Measurements from ENCODE around the gene HAUS7. TPM values are rescaled to one million over a fixed set of nuclear protein-coding genes. Genes with fewer than 3 reads are reported as not detected.

The HAUS7 gene
- total RNA-seq, 1 donor from 2014 or later: 8.3 TPM

DNA sequence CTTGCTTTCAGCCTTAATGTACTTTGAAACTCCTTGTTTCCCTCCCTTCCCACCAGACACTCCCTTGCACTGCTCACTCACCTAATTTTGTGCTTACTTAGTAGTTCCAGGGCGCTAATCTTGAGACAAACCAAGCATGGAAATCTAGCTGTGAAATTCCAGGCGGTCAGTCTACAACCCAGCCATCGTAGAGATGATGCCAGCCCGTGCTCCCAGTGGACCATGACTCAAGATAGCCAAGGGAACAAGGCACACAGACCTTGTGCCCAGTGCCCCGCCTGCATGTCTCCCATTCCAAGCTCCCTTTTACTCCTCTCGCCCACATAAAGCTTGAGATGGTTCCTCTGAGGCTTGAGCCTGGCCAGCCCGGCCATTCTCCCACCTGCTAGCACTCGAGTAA lies 35.6 kb downstream of the HAUS7 start:
- no peak for DNase-seq

DNA sequence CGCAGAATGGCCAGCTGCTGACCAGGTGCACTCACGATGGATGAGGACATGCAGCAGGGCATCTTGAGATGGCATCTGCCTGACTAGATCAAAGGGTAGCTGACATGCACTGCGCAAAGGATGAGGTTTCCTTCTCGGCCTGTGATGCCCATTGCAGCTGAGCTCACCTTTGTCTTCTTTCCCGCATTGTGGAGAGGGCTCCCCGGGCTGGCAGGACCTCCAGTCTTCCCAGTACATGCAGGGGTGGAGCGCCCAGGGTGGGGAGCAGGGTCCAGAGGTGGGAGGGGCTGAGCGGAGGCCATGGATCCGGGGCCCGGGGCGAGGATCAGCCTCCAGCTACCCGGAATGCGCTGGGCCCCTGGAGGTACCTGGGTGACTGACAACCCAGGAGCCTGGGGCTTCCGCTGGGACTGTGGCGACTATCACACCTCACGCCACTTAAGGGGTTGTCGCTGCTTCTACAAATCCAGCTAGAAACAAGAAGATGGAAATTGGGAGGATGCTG lies 36.5 kb downstream of the HAUS7 start:
- DNase-seq: no peak

DNA sequence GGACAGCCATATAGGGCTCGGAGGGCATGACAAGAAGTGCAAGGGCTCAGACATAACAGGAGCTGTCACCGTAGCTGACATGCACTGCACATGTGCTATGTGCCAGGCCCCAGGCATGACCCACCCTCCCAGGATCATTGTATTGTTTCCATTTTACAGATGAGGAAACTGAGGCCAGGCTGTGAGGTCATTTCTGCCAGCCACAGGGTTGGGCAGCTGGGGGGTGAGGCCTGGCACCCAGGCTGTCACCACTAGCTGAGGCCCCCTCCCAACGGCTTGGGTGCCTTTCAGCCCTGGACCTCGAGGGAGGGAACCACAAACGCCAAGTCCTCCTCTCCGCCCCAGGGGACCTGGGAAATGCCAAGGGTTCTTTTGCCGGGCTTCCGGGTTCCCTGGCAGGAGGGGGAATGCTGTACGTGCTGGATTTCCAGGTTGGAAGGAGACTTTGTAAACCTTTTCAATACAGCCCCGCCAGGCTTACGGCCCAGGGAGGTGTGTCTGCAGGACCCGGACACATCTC lies 37.2 kb downstream of the HAUS7 start:
- DNase-seq: no peak

DNA sequence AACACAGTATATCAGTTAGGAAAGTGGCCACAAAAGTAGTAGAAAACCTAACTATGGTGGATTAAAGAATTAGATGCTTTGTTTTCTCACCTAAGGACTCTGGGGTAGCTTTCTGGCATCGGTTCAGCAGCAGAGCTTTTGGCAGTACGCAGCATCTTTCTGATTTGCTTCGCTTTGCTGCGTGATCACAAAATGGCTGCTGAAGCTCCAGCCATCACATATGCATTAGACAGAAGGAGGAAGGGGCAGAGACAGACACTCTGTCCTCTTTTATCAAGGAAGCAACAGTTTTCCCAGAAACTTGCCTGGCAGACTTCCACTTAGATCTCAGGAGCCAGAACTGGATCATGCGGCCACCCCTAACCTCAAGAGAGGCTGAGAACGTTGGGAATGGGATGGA lies 39.6 kb downstream of the HAUS7 start:
- no peak for DNase-seq

DNA sequence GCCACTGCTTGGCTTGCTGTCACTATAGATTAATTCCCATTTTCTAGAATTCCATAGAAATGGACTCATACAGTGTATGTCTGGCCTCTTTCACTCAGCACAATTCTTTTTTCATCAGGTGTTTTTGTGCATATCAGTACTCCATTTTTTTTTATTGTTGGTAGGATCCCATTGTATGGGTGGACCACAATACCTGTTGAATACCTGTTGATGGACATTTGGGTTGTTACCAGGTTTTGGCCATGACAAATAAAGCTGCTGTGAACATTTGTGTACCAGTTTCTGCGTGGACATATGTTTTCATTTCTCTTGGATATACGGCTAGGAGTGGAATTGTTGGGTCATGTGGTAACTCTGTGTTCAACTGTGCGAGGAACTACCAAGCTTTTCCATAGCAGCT lies 44.2 kb downstream of the HAUS7 start:
- DNase-seq: no peak

DNA sequence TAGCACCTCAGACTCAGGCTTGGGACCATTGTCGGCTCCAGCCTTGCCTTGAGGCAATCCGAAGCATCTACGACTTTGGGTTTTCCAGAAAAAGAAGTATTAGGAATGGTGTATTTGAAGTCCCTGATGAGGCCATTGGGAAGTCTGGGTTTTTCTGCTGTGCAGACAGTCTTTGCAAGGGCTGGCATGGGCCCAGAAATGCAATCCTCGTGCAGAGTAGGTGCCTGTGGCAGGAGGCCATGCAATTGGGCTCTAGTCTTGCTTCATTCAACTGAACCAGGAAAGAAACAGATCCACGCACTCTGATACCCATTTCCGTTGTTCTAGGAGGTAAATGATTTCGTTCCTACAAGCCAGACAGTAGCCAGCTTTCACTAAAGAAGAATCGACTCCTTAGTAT lies 46.7 kb downstream of the HAUS7 start:
- no peak for DNase-seq

DNA sequence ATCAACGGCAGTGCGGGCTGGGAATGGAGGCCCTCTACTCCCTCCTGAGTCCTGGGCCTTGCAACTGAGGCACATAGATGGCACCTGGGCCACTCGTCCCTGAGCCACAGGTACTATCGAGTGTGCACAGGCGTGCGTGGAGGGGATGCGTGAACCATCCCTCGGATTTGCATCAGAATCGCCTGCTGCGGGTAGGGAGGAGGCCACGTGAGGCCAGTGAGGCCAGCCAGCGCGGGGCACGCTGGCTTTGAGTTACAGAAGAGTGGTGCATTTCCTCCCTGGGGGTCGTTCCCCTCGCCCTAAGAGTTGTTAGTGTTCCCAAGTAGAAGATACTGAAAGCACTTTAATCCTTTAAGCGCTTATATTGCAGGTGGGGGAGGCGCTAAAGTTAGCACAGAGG lies 48.5 kb downstream of the HAUS7 start:
- no peak for DNase-seq

DNA sequence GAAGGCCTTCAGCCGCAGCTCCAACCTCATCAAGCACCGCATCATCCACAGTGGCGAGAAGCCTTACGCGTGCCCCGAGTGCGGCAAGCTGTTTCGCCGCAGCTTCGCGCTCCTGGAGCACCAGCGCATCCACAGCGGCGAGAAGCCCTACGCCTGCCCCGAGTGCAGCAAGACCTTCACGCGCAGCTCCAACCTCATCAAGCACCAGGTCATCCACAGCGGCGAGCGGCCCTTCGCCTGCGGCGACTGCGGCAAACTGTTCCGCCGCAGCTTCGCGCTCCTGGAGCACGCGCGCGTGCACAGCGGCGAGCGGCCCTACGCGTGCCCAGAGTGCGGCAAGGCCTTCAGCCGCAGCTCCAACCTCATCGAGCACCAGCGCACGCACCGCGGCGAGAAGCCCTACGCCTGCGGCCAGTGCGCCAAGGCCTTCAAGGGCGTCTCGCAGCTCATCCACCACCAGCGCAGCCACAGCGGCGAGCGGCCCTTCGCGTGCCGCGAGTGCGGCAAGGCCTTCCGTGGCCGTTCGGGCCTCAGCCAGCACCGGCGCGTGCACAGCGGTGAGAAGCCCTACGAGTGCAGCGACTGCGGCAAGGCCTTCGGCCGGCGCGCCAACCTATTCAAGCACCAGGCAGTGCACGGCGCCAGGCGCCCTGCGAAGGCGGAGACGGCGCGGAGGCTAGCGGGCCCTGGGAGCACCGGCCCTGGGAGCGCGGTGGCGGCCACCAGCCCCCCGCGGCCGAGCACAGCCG lies 49.4 kb downstream of the HAUS7 start:
- DNase-seq: no peak

DNA sequence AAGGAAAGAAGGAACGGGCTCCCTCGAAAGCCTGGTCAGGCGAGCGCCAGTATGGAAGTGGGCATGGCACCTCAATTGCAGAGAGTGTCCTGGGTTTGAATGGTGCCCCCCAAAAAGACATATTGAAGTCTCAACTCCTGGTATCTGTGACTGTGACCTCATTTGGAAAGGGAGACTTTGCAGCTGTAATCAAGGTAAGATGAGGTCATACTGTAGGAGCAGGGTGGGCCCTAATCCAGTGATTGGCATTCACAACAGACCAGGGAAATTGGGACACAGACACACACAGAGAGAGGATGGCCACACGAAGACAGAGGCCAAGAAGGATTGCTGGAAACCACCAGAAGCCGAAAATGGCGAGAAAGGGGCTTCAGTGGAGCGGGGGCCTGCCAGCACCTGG lies 52.7 kb downstream of the HAUS7 start:
- DNase-seq: no peak

DNA sequence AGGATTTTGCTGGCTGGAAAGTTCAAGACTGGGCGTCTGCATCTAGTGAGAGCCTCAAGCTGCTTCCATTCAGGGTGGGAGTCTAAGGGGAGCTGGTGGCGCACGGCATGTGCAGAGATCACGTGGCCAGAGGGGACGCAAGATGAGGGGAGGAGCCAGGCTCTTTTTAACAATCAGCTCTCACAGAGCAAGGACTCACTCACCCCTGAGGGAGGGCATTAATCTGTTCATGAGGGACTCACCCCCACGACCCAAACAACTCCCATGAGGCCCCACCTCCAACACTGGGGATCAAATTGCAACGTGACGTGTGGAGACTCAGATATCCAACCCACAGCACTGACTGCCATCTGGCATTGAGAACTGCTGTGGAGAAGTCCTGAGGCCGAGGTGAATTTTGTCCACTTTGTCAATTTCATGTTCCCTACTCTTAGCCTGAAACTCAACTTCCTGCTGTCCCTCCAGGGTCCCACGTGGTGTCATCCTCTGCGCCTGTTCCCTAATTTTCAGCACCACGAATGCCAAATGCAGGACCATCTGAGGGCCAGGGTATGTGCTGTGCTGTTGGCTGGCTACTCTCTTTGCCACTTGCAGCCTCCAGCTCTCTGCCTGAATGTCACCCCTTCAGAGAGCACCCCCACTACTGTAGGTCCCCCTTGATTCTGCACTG lies 53.5 kb downstream of the HAUS7 start:
- DNase-seq: no peak

DNA sequence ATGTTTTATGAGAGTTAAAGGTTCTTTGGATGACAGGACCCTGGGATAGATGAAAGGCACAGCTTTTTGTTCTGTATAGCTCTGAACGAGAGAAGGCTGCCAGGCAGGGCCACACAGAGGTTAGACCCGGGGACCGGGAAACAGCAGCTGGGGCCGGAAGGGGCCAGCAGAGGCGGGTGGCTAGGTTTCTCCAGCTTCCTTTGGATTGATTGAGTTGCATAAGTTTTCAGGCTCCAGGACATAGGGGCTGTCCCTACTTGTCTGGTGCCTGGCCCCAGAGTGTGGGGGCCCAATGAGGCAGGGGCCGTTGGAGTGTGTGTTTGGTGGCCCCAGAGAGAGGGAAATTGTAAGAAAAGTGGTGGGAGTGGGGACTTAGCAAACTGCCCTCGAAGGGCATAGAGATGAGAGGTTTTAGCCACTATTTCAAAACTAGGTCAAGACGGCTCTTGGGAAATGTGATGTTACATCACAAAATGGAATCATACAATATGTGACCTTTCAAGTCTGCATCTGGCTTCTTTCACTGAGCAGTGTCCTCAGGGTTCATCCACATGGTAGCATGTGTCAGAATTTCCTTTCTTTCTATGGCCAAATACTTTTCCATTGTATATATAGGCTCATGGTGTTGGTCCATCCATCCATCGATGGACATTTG lies 55.4 kb downstream of the HAUS7 start:
- DNase-seq: no peak

DNA sequence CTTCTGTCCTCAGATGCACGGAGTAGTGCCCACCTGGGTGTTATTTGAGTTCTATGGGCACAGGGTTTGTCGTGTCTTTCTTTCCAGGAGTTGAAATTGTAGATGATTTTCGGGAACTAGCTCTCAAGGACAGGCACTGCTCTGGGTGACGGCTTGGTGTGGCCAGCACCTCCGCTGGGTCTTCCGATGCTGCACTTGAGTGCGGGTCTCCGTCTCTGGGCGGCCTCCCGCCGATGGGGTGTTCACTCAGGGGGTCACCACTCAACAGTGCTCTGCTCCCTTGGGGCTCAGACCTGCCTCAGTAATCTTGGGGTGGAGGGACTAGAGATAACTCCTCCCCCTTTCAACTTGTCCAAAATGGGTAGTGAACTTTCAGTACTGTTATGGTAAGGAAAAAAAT lies 56.6 kb downstream of the HAUS7 start:
- DNase-seq: no peak

DNA sequence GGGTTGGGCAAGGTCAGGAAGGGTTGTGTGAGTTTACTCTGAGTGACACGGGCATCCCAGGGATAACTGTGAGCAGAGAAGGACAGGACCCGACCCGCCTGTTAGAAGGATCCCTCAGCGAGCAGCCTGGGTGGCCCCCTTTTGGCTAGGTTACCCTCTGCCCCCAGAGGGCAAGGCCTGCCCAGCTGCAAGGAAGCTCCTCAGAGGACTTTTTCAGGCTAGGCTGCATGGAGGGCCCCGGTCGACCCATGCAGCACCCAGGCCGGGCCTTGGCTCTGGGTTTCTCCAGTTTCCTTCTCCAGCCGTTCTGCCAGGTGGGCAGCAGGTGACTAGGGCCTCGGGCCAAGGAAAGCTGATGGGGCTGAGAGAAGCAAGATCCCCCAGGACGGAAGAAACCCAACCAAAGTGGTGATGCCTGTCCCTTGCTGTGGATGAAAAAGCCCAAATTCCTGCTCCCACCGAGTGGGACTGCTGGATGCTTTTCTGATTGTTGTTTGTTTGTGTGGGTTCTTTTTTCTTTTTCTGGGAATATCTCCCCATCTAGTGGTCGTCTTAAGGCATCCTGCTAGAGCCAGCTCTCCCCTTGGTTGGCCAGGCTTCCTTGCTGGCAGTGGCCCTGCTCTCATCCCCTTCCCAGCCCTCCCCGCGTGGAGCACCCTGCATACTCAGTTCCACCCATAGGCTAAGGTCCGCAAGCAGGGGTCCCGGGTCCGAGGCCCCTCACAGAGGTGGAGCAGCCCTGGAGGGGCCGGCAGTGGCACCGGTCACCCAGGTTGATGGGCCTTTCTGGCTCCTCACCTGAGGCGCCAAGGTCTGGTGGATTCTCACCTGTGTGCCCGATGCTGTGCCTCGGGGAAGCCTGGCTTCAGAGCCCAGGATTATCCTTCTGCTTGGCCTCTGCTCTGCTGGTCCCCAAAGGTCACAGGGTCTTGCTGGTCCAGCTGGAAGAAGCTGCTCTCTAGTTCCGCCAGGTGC lies 57.3 kb downstream of the HAUS7 start:
- DNase-seq: no peak

DNA sequence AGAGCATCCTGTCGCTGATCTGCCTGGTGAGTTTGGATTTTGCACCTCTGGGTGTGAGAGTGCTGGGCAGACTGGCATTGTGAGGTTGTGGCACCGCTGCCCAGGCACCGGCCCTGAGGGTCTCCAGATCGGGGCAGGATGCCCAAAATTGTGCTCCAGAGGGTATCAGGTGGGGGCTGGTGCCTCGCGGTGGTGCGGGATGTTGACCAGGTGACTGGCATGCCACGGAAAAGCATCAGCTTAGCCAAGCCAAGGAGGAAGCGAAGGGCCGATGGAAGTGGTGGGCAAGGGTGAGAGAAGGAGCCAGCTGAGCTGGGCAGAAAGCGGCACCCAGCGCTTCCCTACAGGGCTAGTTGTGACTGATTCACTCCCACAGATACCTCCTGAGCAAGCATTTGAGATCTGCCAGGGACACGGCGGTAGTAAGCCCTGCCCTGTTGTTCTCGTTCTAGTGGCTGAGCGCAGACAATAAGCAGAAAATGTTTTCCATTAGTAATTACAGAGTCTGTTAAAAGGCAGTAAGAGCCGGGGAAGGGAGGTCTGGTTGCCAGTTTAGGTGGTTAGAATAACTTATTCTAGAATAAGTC lies 58.3 kb downstream of the HAUS7 start:
- DNase-seq: no peak

DNA sequence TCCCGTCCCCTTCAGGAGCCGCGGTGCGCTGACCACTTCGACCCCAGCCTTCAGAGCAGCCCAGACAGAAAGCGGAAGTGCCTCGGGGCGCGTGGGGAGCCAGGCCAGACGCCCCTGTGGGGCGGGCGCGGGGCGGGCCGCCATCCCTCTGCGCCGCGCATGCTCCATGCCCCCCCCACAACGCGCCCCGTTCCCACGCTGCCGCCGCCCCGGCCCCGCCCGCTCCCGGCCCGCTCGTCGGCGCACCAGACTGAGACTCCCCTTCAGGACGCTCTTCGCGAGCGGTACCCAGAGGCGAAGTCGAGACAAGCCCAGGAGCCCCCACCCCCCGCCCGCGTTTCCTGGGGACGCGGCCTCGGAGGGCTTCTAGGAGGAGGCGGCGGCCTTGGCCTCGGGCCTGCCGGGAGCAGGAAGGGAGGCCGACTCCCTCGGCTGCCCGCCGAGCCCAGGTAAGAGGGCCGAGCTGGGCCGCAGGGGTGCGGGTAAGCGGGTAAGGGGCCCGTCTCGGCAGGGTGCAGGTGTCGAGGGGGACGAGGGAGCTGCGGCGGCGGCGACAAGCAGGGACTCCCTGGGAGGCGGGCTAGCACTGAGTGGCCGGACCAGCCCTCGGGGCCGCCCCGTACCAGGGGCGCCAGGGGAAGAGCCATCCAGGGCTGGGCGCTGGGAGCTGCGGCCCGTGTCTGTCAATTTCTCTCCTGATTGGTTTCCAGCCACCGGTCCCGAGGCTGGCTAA lies 59.0 kb downstream of the HAUS7 start, which contains the start of gene ZFP92:
ZFP92 (plus strand) TSS at position 218 of the 733 bp plus-strand sequence. CDS start 6,851 bp downstream, outside the sequence.
- no peak for DNase-seq

DNA sequence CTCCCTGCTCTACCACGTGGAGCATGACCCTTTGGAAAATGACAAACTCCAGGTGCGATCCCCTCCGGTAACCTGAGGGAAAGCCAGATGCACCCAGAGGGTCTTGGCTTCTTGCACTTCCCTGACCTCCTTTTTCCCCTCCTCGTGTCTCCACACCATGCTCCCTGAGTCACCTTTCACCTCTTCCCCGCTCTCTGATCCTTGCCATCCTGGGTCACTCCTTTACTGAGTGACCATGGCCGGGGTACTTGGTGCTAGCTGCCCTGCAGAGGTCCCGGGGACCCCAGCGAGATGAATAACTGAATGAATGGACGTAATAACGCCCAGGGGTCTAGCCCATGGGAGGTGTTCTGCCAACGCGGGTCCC lies 59.5 kb downstream of the HAUS7 start:
- DNase-seq: no peak

DNA sequence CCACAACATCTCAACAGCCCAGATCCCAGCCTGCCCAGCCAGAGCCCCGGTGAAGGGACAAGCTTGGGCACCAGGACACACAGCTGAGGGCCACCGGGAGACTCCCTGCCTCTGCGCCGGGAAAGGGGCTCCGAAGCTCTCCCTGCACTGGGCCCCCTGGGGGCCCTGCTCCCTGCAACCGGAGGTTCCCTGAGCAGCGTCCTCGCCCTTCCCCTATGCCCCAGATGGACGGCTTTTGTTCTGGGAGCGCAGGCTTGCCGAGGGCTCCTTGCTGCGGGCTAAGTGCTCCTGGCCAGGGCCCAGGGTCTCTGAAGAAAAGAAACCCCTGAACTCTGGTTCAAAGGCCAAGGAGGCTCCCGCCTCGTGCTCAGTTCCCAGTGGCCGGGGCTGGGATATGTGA lies 60.0 kb downstream of the HAUS7 start:
- no peak for DNase-seq

DNA sequence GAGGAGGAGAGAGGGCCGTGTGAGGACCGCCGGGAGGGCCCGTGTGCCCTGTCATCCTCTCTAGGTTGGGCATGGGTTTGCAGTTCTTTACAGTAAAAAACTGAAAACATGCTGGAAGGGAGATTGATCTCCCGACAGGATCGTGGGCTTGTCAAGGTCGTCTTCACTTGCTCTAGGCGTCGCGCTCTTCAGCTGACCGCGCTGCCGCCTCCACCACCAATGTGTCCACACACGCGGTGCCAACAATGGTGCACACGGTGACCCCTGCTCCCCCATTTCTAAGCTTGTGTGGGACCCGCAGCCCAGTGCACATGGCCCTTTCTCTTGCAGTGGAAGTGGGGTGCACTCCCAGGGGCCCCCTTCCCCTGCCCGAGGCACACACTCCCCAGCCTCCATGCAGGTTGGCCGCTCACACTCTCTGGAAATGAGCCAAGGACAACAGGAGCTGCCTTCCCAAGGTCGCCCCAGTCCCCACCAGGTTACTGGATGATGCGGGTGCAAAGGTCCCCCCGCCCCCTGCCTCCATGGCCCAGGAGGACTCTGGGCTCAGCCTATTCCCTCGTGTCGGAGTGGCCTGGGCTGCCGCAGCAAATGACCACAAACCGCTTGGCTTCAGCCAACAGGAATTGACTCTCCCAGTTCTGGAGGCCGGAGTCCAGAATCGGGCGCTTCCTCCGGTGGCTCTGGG lies 60.8 kb downstream of the HAUS7 start:
- DNase-seq: no peak

DNA sequence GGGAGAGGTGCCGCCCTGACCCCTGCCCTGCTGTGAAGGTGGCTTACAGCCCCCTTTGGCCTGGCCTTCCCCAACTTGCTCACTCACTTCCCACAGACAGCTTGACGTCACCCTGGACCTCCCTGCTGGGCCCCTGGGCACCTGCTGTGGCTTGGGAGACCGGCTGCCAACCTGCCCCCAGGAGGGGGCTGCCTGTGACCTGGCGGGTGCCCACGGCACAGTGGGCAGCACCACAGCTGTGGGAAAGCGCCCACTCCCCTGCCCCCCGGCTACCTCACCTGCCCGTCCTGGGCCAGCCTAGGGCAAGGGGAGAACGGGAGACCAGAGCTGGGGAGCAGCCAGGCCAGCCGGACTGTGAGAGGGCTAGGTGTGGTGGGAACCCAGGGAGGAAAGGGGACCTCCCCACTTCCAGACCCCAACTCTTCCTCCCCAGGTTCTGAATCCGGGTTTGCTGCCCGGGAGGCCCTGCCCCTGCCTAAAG lies 61.5 kb downstream of the HAUS7 start:
- no peak for DNase-seq

DNA sequence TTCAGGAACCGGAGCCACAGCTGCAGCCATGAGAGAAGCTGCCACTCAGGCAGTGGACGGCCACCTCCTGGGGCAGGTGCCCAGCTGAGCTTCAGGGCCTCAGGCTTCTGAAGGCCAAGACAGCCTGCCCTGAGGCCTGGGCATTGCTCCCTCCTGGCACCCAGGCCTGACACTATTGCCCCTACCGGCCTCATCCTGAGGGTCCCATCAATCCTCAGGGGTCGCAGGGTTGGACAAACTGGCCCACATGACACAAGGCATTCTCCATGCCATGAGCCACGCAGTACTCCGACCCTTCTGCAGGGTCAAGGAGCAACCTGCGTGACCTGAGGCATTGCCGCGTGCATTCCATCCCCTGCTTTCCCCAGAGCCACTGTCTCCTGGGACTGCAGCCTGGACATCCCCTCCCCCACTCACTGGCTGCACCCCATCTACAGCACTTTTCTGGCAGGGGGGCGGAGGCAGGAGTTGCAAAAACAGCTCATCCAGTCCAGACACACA lies 62.1 kb downstream of the HAUS7 start:
- no peak for DNase-seq
